Keratinocyte (primary cell): ENCODE measurements around the gene ALKAL2.

Experiments
- EZH2 ChIP-seq: IDR thresholded peaks from one replicate; pipeline ENCODE4 v1.6.1; 2012; ENCODE audit warnings: inconsistent platforms, mild to moderate bottlenecking, low read length, moderate library complexity
- TF ChIP-seq, protein P1 (sequence below), 3 experiments: IDR thresholded peaks in 1 of 3; conservative IDR thresholded peaks in 1 of 3; optimal IDR thresholded peaks in 1 of 3; 2 replicates in 2 of 3; 3 replicates in 1 of 3; pipeline versions ENCODE3 to v1.5.1; 2011; ENCODE audit warnings: low read length in 3 of 3, mild to moderate bottlenecking in 3 of 3, moderate library complexity in 2 of 3, control low read depth in 1 of 3, inconsistent platforms in 1 of 3; ENCODE audit not compliant: insufficient read depth in 2 of 3; ENCODE audit errors: extremely low read depth in 1 of 3

DNA sequence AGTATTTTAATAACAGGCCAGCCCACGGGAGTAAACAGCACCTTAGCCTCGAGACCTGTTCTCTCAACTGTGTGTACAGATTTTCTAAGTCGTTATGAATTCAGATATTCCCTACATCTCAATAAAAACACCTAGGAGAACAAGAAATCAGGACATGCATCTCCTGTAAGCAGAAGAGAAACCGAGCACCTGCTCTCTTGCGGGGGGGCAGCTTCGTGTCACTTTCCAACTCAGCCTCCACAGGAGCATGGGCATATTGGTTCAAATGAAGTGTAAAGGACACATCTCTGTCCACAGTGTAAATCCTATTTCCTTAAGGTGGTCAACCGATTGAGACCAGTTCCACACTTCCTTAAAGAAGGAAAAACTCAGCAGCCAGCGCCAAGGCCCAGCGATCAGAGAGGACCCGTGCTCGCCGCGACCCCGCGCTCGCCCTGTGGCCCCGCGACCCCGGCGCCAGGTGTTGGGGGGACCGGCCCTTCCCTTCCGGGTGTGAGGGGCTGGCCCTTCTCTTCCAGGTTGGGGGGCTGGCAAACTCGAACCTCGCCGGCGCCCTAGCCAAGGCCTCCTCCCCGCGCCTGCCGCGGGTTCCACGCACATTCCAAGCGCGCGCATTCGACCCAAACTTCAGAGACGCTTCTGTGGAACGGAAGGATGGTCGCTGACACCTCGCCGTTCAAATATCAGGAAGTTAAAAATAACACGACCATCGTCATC is 24.7 kb downstream of the ALKAL2 start:
- TF ChIP-seq EZH2: no peak
- TF ChIP-seq, protein P1, sequence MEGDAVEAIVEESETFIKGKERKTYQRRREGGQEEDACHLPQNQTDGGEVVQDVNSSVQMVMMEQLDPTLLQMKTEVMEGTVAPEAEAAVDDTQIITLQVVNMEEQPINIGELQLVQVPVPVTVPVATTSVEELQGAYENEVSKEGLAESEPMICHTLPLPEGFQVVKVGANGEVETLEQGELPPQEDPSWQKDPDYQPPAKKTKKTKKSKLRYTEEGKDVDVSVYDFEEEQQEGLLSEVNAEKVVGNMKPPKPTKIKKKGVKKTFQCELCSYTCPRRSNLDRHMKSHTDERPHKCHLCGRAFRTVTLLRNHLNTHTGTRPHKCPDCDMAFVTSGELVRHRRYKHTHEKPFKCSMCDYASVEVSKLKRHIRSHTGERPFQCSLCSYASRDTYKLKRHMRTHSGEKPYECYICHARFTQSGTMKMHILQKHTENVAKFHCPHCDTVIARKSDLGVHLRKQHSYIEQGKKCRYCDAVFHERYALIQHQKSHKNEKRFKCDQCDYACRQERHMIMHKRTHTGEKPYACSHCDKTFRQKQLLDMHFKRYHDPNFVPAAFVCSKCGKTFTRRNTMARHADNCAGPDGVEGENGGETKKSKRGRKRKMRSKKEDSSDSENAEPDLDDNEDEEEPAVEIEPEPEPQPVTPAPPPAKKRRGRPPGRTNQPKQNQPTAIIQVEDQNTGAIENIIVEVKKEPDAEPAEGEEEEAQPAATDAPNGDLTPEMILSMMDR (optimal IDR thresholded peaks at IDR 0.05 in 1 of 3, IDR thresholded peaks at IDR 0.05 in 1 of 3, conservative IDR thresholded peaks at IDR 0.05 in 1 of 3; ENCODE audit: extremely low read depth in 1 of 3, insufficient read depth in 2 of 3, low read length in 3 of 3): no peak
